ENCODE measurements around the gene DBF4B.
"Not testable (repeated sequence)": the region's sequence is repeated elsewhere in the genome, so short reads cannot be mapped to it uniquely, and the experiment has no call there.

DBF4B gene

DNA sequence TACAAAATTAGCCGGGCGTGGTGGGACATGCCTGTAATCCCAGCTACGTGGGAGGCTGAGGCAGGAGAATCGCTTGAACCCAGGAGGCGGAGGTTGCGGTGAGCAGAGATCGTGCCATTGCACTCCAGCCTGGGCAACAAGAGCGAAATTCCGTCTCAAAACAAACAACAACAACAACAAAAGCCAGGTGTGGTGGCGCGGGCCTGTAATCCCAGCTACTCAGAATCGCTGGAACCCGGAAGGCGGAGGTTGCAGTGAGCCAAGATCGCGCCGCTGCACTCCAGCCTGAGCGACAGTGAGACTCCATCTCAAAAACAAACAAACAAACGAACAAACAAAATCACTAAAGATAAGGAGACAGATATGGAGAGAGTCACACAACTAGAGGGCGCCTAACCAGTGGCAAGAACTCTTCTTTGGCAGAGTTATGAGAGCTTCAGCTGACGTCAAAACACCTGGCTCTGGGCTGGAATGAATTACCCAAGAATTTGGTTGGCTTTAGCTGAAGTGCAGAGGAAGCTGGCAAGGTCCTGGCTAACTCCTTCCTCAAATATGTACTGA, 17.6 kb upstream of the DBF4B start:
- not testable (repeated sequence) for H3K4me3 ChIP-seq (ENCODE audit: low read depth, low read length)
- TF ChIP-seq, protein P1, sequence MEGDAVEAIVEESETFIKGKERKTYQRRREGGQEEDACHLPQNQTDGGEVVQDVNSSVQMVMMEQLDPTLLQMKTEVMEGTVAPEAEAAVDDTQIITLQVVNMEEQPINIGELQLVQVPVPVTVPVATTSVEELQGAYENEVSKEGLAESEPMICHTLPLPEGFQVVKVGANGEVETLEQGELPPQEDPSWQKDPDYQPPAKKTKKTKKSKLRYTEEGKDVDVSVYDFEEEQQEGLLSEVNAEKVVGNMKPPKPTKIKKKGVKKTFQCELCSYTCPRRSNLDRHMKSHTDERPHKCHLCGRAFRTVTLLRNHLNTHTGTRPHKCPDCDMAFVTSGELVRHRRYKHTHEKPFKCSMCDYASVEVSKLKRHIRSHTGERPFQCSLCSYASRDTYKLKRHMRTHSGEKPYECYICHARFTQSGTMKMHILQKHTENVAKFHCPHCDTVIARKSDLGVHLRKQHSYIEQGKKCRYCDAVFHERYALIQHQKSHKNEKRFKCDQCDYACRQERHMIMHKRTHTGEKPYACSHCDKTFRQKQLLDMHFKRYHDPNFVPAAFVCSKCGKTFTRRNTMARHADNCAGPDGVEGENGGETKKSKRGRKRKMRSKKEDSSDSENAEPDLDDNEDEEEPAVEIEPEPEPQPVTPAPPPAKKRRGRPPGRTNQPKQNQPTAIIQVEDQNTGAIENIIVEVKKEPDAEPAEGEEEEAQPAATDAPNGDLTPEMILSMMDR (IDR thresholded peaks at IDR 0.05; ENCODE audit: borderline replicate concordance, insufficient read depth, low read depth, low read length) = peak; percentile 21; the same call in 1 of the 2 replicates

DNA sequence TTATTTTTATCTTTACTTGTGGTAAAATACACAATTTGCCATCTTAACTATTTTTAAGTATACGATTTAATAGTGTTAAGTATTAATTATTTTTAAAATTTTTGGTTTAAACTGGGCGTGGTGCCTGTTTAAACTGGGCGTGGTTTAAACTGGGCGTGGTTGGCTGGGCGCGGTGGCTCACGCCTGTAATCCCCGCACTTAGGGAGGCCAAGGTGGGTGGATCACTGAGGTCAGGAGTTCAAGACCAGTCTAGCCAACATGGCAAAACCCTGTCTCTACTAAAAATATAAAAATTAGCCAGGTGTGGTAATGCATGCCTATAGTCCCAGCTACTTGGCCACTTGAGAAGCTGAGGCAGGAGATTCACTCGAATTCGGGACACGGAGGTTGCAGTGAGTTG, 14.9 kb upstream of the DBF4B start:
- TF ChIP-seq, protein P1 (IDR thresholded peaks at IDR 0.05; ENCODE audit: borderline replicate concordance, insufficient read depth, low read depth, low read length) = no peak
- no peak overlapping the region for H3K4me3 ChIP-seq (ENCODE audit: low read depth, low read length)

DNA sequence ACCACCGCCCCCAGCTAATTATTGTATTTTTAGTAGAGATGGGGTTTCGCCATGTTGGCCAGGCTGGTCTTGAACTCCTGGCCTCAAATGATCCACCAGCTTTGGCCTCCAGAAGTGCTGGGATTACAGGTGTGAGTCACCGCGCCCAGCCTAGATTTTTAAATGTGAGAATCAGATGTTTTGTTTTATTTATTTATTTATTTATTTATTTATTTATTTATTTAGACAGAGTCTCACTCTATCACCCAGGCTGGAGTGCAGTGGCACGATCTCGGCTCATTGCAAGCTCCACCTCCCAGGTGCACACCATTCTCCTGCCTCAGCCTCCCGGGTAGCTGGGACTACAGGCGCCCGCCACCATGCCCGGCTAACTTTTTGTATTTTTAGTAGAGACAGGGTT, 8.2 kb upstream of the DBF4B start:
- not testable (repeated sequence) for H3K4me3 ChIP-seq (ENCODE audit: low read depth, low read length)

DNA sequence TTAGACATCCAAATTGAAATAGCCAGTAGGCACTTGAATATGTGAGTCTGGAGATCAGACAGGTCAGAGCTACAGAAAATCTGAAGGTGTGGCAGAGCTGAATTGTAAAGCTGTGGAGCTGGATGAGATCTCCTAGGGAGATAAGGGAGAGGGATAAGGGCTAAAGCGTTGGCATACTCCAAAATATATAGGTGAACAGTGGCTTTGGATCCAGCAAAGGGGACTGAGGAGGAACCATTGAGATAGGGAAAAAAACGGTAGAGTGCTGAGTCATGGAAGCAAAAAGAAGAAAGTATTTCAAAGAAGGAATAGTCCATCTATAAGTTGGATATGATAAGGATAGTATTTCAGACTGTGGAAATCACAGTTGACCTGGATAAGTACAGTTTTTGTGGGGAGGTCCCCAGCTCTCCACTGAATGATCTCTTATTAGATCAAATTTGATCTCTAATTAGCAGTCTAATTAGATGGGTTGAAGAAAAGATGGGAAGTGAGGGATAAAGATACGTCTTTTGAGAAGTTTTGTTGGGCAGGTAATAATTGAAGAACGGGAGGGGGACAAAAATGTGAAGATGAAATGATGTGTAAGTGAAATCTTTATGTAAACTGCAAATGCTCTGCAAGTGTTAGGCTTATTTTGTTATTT, 587 bp upstream of the DBF4B start:
- TF ChIP-seq, protein P1 (IDR thresholded peaks at IDR 0.05; ENCODE audit: borderline replicate concordance, insufficient read depth, low read depth, low read length) = no peak
- H3K4me3 ChIP-seq (ENCODE audit: low read depth, low read length) = no peak overlapping the region

DNA sequence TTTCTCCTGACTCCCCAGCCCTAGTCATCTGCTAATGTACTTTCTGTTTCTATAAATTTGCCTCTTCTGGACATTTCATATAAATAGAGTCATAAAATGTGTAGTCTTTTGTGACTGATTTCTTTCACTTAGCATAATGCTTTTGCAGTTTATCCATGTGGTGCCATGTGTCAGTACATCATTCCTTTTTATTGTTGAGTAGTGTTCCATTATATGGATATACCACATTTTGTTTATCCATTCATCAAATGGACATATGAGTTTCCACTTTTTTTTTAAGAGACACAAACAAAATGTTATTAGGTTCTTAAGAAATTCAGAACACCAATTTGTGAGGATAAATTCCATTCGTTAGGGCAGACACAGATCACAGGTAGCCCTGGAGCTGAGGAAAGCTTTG, 11.0 kb downstream of the DBF4B start:
- TF ChIP-seq, protein P1 (IDR thresholded peaks at IDR 0.05; ENCODE audit: borderline replicate concordance, insufficient read depth, low read depth, low read length) = no peak
- H3K4me3 ChIP-seq (ENCODE audit: low read depth, low read length) = no peak overlapping the region

DNA sequence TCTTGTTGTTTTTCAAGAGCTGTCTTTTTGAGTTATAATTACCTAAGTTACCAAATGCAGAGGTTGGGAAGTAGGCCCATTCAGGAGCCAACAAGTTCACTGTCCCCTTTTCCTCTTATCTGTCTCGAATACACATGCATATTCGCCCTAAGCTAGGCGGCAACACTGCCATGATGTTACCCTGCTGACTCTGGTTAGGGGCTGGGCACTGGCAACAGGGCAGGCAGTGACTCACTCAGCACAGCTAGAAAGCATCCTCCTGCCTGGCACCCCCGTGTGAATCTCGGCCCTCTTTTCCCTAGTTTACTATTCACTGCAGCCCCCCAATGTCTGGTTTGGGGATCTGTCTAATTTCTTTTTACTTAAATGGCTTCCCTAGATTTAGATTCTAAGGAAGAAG, 13.8 kb downstream of the DBF4B start:
- TF ChIP-seq, protein P1 (IDR thresholded peaks at IDR 0.05; ENCODE audit: borderline replicate concordance, insufficient read depth, low read depth, low read length) = no peak
- no peak overlapping the region for H3K4me3 ChIP-seq (ENCODE audit: low read depth, low read length)

DNA sequence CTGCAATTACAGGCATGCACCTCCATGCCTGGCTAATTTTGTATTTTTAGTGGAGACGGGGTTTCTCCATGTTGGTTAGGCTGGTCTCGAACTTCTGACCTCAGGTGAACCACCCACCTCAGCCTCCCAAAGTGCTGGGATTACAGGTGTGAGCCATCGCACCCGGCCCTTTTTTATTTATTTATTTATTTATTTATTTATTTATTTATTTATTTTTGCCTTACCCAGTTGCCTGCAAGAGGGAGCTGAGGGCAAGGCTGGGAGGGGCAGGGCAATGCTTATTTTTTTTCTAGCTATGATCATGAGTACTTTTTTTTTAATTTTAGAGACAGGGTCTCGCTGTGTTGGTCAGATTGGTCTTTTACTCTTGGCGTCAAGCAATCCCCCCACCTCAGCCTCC, 17.7 kb downstream of the DBF4B start:
- not testable (repeated sequence) for H3K4me3 ChIP-seq (ENCODE audit: low read depth, low read length)

DNA sequence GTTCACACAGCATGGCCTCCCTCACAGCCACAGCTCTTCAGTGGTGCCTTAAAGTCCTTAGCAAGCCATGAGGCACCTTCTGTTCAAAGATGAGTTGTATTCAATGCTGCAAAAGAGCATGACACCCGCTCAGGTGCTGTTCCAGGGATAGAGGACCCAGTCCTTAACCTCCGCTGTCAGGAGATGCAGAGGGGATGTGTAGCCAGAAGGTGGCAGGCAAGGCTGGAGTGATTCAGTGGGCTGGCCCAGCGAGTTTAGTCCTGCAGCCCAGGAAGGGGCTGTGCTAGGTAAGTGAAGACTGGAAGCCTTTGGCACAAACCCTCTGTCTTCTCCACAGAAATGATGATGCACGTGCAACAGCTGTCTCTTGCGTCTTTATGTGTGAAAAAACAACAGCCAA, 25.3 kb downstream of the DBF4B start:
- TF ChIP-seq, protein P1 (IDR thresholded peaks at IDR 0.05; ENCODE audit: borderline replicate concordance, insufficient read depth, low read depth, low read length) = peak; percentile 25; the same call in 1 of the 2 replicates
- no peak overlapping the region for H3K4me3 ChIP-seq (ENCODE audit: low read depth, low read length)
